ENCODE results near the gene PAK5.

PAK5 gene

GRCh38 chr20:9531581-9531980 is 307.3 kb downstream of the PAK5 start:
- DNase-seq (ENCODE audit: low read depth in 1 of 2, low spot score in 1 of 2) = no peak

GRCh38 chr20:9523636-9524035 is 315.2 kb downstream of the PAK5 start:
- no peak for DNase-seq (ENCODE audit: low read depth in 1 of 2, low spot score in 1 of 2)

GRCh38 chr20:9520086-9520485 is 318.8 kb downstream of the PAK5 start:
- DNase-seq (ENCODE audit: low read depth in 1 of 2, low spot score in 1 of 2) = no peak

GRCh38 chr20:9518576-9519175 is 320.2 kb downstream of the PAK5 start:
- no peak for DNase-seq (ENCODE audit: low read depth in 1 of 2, low spot score in 1 of 2)

GRCh38 chr20:9517297-9518162 is 321.3 kb downstream of the PAK5 start:
- DNase-seq (ENCODE audit: low read depth in 1 of 2, low spot score in 1 of 2) = no peak

GRCh38 chr20:9516234-9516871 is 322.5 kb downstream of the PAK5 start:
- no peak for DNase-seq (ENCODE audit: low read depth in 1 of 2, low spot score in 1 of 2)

GRCh38 chr20:9515741-9516233 is 323.1 kb downstream of the PAK5 start:
- DNase-seq (ENCODE audit: low read depth in 1 of 2, low spot score in 1 of 2) = no peak

- DNase-seq (ENCODE audit: low read depth in 1 of 2, low spot score in 1 of 2) = no peak
Observed at GRCh38 chr20:9515214-9515585, 323.7 kb downstream of the PAK5 start.

GRCh38 chr20:9514461-9515213 is 324.2 kb downstream of the PAK5 start, which contains the start of gene LAMP5:
LAMP5 (plus strand) TSS chr20:9514590; CDS start chr20:9514853, 263 bp downstream.
- DNase-seq (ENCODE audit: low read depth in 1 of 2, low spot score in 1 of 2) = no peak

GRCh38 chr20:9514072-9514460 is 324.8 kb downstream of the PAK5 start:
- no peak for DNase-seq (ENCODE audit: low read depth in 1 of 2, low spot score in 1 of 2)

- no peak for DNase-seq (ENCODE audit: low read depth in 1 of 2, low spot score in 1 of 2)
Observed at GRCh38 chr20:9510911-9511310, 328.0 kb downstream of the PAK5 start.

- DNase-seq (ENCODE audit: low read depth in 1 of 2, low spot score in 1 of 2) = no peak
Observed at GRCh38 chr20:9509246-9509645, 329.6 kb downstream of the PAK5 start.

- no peak for DNase-seq (ENCODE audit: low read depth in 1 of 2, low spot score in 1 of 2)
Observed at GRCh38 chr20:9508696-9509178, 330.1 kb downstream of the PAK5 start.

- DNase-seq (ENCODE audit: low read depth in 1 of 2, low spot score in 1 of 2) = no peak
Observed at GRCh38 chr20:9508240-9508661, 330.6 kb downstream of the PAK5 start.

- DNase-seq (ENCODE audit: low read depth in 1 of 2, low spot score in 1 of 2) = no peak
Observed at GRCh38 chr20:9507544-9508239, 331.2 kb downstream of the PAK5 start.

- no peak for DNase-seq (ENCODE audit: low read depth in 1 of 2, low spot score in 1 of 2)
Observed at GRCh38 chr20:9506964-9507369, 331.9 kb downstream of the PAK5 start.

GRCh38 chr20:9506280-9506821 is 332.5 kb downstream of the PAK5 start:
- DNase-seq (ENCODE audit: low read depth in 1 of 2, low spot score in 1 of 2) = no peak

- no peak for DNase-seq (ENCODE audit: low read depth in 1 of 2, low spot score in 1 of 2)
Observed at GRCh38 chr20:9503526-9504245, 335.2 kb downstream of the PAK5 start.

- no peak for DNase-seq (ENCODE audit: low read depth in 1 of 2, low spot score in 1 of 2)
Observed at GRCh38 chr20:9501473-9501872, 337.4 kb downstream of the PAK5 start.
